GM19324 (cell line): Measurements from ENCODE around the gene SURF1.
"Not testable (repeated sequence)": the region's sequence is repeated elsewhere in the genome, so short reads cannot be mapped to it uniquely, and the experiment has no call there.

Experiments
- ATAC-seq: cut with Tn5 transposase; IDR thresholded peaks from one replicate; pipeline ENCODE4 v1.9.1; 2021; ENCODE audit warnings: mild to moderate bottlenecking, moderate library complexity; ENCODE audit not compliant: unreplicated experiment, low FRiP score

Gene SURF1

GRCh38 chr9:133384736-133385321, 28.5 kb upstream of the SURF1 start:
- no peak for ATAC-seq

GRCh38 chr9:133383438-133383837, 27.2 kb upstream of the SURF1 start:
- no peak for ATAC-seq

- ATAC-seq, result no peak
These were observed 26.3 kb upstream of the SURF1 start for GRCh38 chr9:133382507-133383141.

GRCh38 chr9:133380734-133381133, 24.4 kb upstream of the SURF1 start:
- no peak for ATAC-seq

- ATAC-seq, result no peak
These were observed 23.1 kb upstream of the SURF1 start for GRCh38 chr9:133379153-133380086.

- ATAC-seq, result no peak
These were observed 22.2 kb upstream of the SURF1 start for GRCh38 chr9:133378408-133378962.

- ATAC-seq, result no peak
These were observed 21.5 kb upstream of the SURF1 start for GRCh38 chr9:133377721-133378216.

GRCh38 chr9:133377280-133377679, 21.0 kb upstream of the SURF1 start:
- ATAC-seq, result not testable (repeated sequence)

GRCh38 chr9:133375724-133376654, 19.7 kb upstream of the SURF1 start, which contains the start of the genes STKLD1 and SURF4:
Gene STKLD1, plus strand, starts transcription at chr9:133376366. Its CDS starts 108 bp downstream, at chr9:133376474.
Gene SURF4, minus strand, starts transcription at chr9:133376060. Its CDS starts 91 bp downstream, at chr9:133375969.
- ATAC-seq, result peak; percentile 93

- ATAC-seq, result peak; percentile 5
These were observed 18.9 kb upstream of the SURF1 start for GRCh38 chr9:133375116-133375723.

- no peak for ATAC-seq
These were observed 18.4 kb upstream of the SURF1 start for GRCh38 chr9:133374612-133375115.

GRCh38 chr9:133372144-133372543, 15.9 kb upstream of the SURF1 start:
- ATAC-seq, result no peak

GRCh38 chr9:133371261-133371711, 15.0 kb upstream of the SURF1 start:
- no peak for ATAC-seq

GRCh38 chr9:133370685-133371084, 14.4 kb upstream of the SURF1 start:
- ATAC-seq, result no peak

- no peak for ATAC-seq
These were observed 13.6 kb upstream of the SURF1 start for GRCh38 chr9:133369933-133370332.

GRCh38 chr9:133369422-133369821, 13.1 kb upstream of the SURF1 start:
- no peak for ATAC-seq

GRCh38 chr9:133368249-133368881, 12.1 kb upstream of the SURF1 start:
- no peak for ATAC-seq

GRCh38 chr9:133367778-133368177, 11.5 kb upstream of the SURF1 start:
- no peak for ATAC-seq
